ENCODE measurements around the gene LPO. TPM values are rescaled to one million over a fixed set of nuclear protein-coding genes. Genes with fewer than 3 reads are reported as not detected.

LPO gene
- total and polyA plus RNA-seq, 9 of the 15 experiments (the other 6 are each of a cell fraction or from before 2014, with no cell fraction given), result 0.07 to 0.11 TPM; not detected in 7

GRCh38 chr17:58207451-58207850 is 30.9 kb upstream of the LPO start:
- no peak overlapping the region for H3K4me2 ChIP-seq (ENCODE audit: insufficient read depth, low read length)
- H3K4me1 ChIP-seq (replicated peaks in 1 of 2; ENCODE audit: control insufficient read depth in 2 of 2, insufficient read depth in 2 of 2, low read length in 2 of 2), result no peaks in the 10 kb centered on the region
- no peak overlapping the region for H3K27ac ChIP-seq (ENCODE audit: extremely low read depth, low read depth, low read length)
- ChIA-PET POLR2A (no interaction called here), CTCF (ENCODE audit: low intra/inter-chr PET ratio) (no interaction called here)
- H3K79me2 ChIP-seq (ENCODE audit: control insufficient read depth, insufficient read depth, low read length), result no peaks in the 10 kb centered on the region
- BruUV-seq (replicated peaks), result no TSS peak
- FAIRE-seq (no peak), ATAC-seq (no peak), DNase-seq (ENCODE audit: extremely low read depth in 1 of 4, low spot score in 3 of 4) (no peak)
- no peaks in the 10 kb centered on the region for H4K20me1 ChIP-seq (replicated peaks; ENCODE audit: control insufficient read depth, insufficient read depth, low read length)
- no peak overlapping the region for H3K4me3 ChIP-seq
- no peak for TF ChIP-seq SNAPC5 (CRISPR knock-in tag; IDR thresholded peaks at IDR 0.05)
- no peak for TF ChIP-seq CBFA2T2 (conservative IDR thresholded peaks at IDR 0.05)
- TF ChIP-seq TARDBP (IDR thresholded peaks at IDR 0.05), result no peak
- no peak for TF ChIP-seq PREB (CRISPR knock-in tag; IDR thresholded peaks at IDR 0.05)
- TF ChIP-seq HDAC6 (IDR thresholded peaks at IDR 0.05; ENCODE audit: low read depth, low read length), result no peak
- TF ChIP-seq ZBTB1 (CRISPR knock-in tag; IDR thresholded peaks at IDR 0.05; ENCODE audit: borderline replicate concordance, low read depth), result no peak
- no peak for TF ChIP-seq POLR2G (IDR thresholded peaks at IDR 0.05; ENCODE audit: low read depth, low read length)
- no peak for TF ChIP-seq ZNF586 (CRISPR knock-in tag; conservative IDR thresholded peaks at IDR 0.05)
- no peak for TF ChIP-seq PURB (CRISPR knock-in tag; IDR thresholded peaks at IDR 0.05; ENCODE audit: low read depth)
- no peak overlapping the region for H2AFZ ChIP-seq (ENCODE audit: low read depth, low read length)
- peaks cover 46% of the 10 kb centered on the region; the same call in 2 of the 3 replicates for H3K36me3 ChIP-seq (ENCODE audit: control insufficient read depth, insufficient read depth, low read length)
- no peaks in the 10 kb centered on the region for H3K27me3 ChIP-seq (ENCODE audit: control insufficient read depth in 2 of 2, insufficient read depth in 2 of 2, low read length in 2 of 2)
- no peak overlapping the region for H3K9ac ChIP-seq (ENCODE audit: insufficient read depth in 1 of 2, low read depth in 2 of 2, low read length in 2 of 2)
- 83% methylated on average over 3 of the region's 3 CpGs for WGBS (ENCODE audit: insufficient coverage, low coverage, missing lambda C conversion rate)
- no peaks in the 10 kb centered on the region for H3K9me1 ChIP-seq (ENCODE audit: control insufficient read depth, insufficient read depth, low read length)
- no peaks in the 10 kb centered on the region for H3K9me3 ChIP-seq (replicated peaks; ENCODE audit: control insufficient read depth, insufficient read depth, low read depth, low read length)
- in situ Hi-C loops (cut with MboI) (no loop called here), intact Hi-C loops (cut with micrococcal nuclease) (no loop called here)

All from K562 (cell line).